SK-N-SH treated with all-trans-retinoic acid at 6 μM for 48 hours (cell line): ENCODE results near the gene PLCB4.

Experiments used
- ATAC-seq: fragments of 200-7000 bp; cut with Tn5 transposase; 3 replicates; pipeline ENCODE4 v1.9.1; 2020; ENCODE audit warnings: mild to moderate bottlenecking, moderate library complexity
- ARNTL ChIP-seq: fragments of 450-650 bp; formaldehyde crosslinking; IDR thresholded peaks from 2 replicates; pipeline ENCODE4 v1.5.0; 2020; ENCODE audit warnings: low read depth, mild to moderate bottlenecking, moderate library complexity, borderline replicate concordance
- BACH2 ChIP-seq: fragments of 250-450 bp; sonication (Bioruptor Pico); IDR thresholded peaks from 2 replicates; pipeline ENCODE4 v1.9.0; 2021; ENCODE audit warnings: mild to moderate bottlenecking, borderline replicate concordance
- CSDC2 ChIP-seq: fragments of 250-450 bp; sonication (Bioruptor Pico); IDR thresholded peaks from 2 replicates; pipeline ENCODE4 v1.5.0; 2020; ENCODE audit warnings: mild to moderate bottlenecking, moderate library complexity
- ESRRG ChIP-seq: fragments of 250-450 bp; sonication (Bioruptor Pico); IDR thresholded peaks from 2 replicates; pipeline ENCODE4 v1.6.1; 2021; ENCODE audit warnings: mild to moderate bottlenecking
- ISL1 ChIP-seq: fragments of 250-450 bp; sonication (Bioruptor Pico); IDR thresholded peaks from 2 replicates; pipeline ENCODE4 v2.1.2; 2022; ENCODE audit warnings: mild to moderate bottlenecking, moderate library complexity
- OSR1 ChIP-seq: fragments of 250-450 bp; sonication (Bioruptor Pico); IDR thresholded peaks from 2 replicates; pipeline ENCODE4 v1.8.0; 2022; ENCODE audit warnings: moderate library complexity, mild to moderate bottlenecking, inconsistent platforms
- PPARA ChIP-seq: fragments of 250-450 bp; sonication (Bioruptor Pico); IDR thresholded peaks from 2 replicates; pipeline ENCODE4 v1.5.0; 2020; ENCODE audit warnings: mild to moderate bottlenecking, borderline replicate concordance
- RARB ChIP-seq: fragments of 250-450 bp; sonication (Bioruptor Pico); IDR thresholded peaks from 2 replicates; pipeline ENCODE4 v1.8.0; 2021; ENCODE audit warnings: mild to moderate bottlenecking, moderate library complexity
- TCF4 ChIP-seq: fragments of 250-450 bp; sonication (Bioruptor Pico); IDR thresholded peaks from 2 replicates; pipeline ENCODE4 v1.8.0; 2021; ENCODE audit warnings: mild to moderate bottlenecking, moderate library complexity, borderline replicate concordance
- TOX ChIP-seq: fragments of 250-450 bp; sonication (Bioruptor Pico); IDR thresholded peaks from 2 replicates; pipeline ENCODE4 v1.8.0; 2021; ENCODE audit warnings: mild to moderate bottlenecking, moderate library complexity, borderline replicate concordance
- ZC3H10 ChIP-seq: fragments of 250-450 bp; sonication (Bioruptor Pico); IDR thresholded peaks from 2 replicates; pipeline ENCODE4 v1.5.1; 2021; ENCODE audit warnings: mild to moderate bottlenecking, moderate library complexity
- ZFP3 ChIP-seq: fragments of 250-450 bp; sonication (Bioruptor Pico); IDR thresholded peaks from 2 replicates; pipeline ENCODE4 v1.5.0; 2020; ENCODE audit warnings: mild to moderate bottlenecking, moderate library complexity
- ZNF565 ChIP-seq: fragments of 450-650 bp; formaldehyde crosslinking; conservative IDR thresholded peaks from 2 replicates; pipeline ENCODE4 v1.5.0; 2020; ENCODE audit warnings: low read depth, mild to moderate bottlenecking, moderate library complexity
- ZNF70 ChIP-seq: fragments of 450-650 bp; formaldehyde crosslinking; IDR thresholded peaks from 2 replicates; pipeline ENCODE4 v1.5.0; 2020; ENCODE audit warnings: mild to moderate bottlenecking, moderate library complexity
- ZNF8 ChIP-seq: fragments of 450-650 bp; formaldehyde crosslinking; IDR thresholded peaks from 2 replicates; pipeline ENCODE4 v1.5.0; 2020; ENCODE audit warnings: mild to moderate bottlenecking, moderate library complexity
- TF ChIP-seq, protein P1 (sequence below): fragments of 250-450 bp; sonication (Bioruptor Pico); IDR thresholded peaks from 2 replicates; pipeline ENCODE4 v1.8.0; 2021; ENCODE audit warnings: low read depth, mild to moderate bottlenecking, moderate library complexity, borderline replicate concordance
- TF ChIP-seq, protein P2 (sequence below): fragments of 250-450 bp; sonication (Bioruptor Pico); IDR thresholded peaks from 2 replicates; pipeline ENCODE4 v1.5.1; 2020; ENCODE audit warnings: low read depth, mild to moderate bottlenecking, moderate library complexity
- TF ChIP-seq, protein P3 (sequence below): fragments of 250-450 bp; sonication (Bioruptor Pico); IDR thresholded peaks from 2 replicates; pipeline ENCODE4 v1.5.0; 2020; ENCODE audit warnings: mild to moderate bottlenecking, moderate library complexity
- TF ChIP-seq, protein P4 (sequence below): fragments of 250-450 bp; sonication (Bioruptor Pico); IDR thresholded peaks from 2 replicates; pipeline ENCODE4 v1.5.1; 2021; ENCODE audit warnings: mild to moderate bottlenecking, moderate library complexity

PLCB4 gene

DNA sequence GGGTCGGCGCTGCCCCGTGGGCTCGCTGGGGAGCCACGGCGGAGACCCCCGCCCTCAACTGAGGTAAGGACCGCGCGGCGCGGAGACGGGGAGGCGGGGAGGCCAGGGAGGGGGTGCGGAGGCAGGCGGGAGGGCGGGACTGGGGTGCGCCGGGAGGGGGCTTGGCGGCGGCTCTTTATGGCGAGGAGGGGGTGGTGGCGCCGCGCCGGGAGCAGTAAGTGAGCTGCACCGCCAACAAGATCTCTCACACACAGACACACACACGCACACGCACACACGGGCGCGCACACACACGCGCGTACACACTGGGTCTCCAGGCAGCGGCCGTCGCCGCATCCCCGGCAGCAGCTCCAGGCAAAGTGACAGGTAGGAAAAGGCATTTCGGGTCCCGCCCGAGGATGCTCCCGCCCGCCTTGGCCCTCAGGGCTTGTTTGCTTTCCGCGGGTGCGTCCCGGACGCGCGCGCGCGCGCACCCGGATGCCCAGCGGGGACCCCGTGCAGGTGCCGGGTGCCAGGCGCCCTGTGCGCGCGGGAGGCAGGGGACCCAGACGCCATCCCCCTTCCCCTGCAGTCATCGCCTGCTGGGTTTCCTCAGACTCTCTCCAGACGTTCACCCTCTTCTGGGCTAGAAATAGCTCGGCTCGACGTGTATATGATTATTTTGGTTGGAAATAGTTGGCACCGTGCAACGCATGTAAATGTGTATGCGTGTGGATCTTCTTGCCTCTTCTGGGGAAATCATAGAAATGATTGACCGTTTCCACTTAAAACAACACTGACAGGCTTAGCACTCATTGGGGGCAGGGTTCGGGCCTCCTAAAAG lies at the start of gene PLCB4:
PLCB4 (plus strand) TSS at position 247 of the 823 bp plus-strand sequence. CDS start 238,728 bp downstream, outside the sequence.
- ATAC-seq = peak; percentile 15
- no peak for TF ChIP-seq PPARA (CRISPR knock-in tag)
- no peak for TF ChIP-seq ZC3H10 (CRISPR knock-in tag)
- TF ChIP-seq, protein P1, sequence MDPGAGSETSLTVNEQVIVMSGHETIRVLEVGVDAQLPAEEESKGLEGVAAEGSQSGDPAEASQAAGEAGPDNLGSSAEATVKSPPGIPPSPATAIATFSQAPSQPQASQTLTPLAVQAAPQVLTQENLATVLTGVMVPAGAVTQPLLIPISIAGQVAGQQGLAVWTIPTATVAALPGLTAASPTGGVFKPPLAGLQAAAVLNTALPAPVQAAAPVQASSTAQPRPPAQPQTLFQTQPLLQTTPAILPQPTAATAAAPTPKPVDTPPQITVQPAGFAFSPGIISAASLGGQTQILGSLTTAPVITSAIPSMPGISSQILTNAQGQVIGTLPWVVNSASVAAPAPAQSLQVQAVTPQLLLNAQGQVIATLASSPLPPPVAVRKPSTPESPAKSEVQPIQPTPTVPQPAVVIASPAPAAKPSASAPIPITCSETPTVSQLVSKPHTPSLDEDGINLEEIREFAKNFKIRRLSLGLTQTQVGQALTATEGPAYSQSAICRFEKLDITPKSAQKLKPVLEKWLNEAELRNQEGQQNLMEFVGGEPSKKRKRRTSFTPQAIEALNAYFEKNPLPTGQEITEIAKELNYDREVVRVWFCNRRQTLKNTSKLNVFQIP (CRISPR knock-in tag) = no peak
- TF ChIP-seq, protein P2, sequence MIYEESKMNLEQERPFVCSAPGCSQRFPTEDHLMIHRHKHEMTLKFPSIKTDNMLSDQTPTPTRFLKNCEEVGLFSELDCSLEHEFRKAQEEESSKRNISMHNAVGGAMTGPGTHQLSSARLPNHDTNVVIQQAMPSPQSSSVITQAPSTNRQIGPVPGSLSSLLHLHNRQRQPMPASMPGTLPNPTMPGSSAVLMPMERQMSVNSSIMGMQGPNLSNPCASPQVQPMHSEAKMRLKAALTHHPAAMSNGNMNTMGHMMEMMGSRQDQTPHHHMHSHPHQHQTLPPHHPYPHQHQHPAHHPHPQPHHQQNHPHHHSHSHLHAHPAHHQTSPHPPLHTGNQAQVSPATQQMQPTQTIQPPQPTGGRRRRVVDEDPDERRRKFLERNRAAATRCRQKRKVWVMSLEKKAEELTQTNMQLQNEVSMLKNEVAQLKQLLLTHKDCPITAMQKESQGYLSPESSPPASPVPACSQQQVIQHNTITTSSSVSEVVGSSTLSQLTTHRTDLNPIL (CRISPR knock-in tag) = no peak
- TF ChIP-seq, protein P3, sequence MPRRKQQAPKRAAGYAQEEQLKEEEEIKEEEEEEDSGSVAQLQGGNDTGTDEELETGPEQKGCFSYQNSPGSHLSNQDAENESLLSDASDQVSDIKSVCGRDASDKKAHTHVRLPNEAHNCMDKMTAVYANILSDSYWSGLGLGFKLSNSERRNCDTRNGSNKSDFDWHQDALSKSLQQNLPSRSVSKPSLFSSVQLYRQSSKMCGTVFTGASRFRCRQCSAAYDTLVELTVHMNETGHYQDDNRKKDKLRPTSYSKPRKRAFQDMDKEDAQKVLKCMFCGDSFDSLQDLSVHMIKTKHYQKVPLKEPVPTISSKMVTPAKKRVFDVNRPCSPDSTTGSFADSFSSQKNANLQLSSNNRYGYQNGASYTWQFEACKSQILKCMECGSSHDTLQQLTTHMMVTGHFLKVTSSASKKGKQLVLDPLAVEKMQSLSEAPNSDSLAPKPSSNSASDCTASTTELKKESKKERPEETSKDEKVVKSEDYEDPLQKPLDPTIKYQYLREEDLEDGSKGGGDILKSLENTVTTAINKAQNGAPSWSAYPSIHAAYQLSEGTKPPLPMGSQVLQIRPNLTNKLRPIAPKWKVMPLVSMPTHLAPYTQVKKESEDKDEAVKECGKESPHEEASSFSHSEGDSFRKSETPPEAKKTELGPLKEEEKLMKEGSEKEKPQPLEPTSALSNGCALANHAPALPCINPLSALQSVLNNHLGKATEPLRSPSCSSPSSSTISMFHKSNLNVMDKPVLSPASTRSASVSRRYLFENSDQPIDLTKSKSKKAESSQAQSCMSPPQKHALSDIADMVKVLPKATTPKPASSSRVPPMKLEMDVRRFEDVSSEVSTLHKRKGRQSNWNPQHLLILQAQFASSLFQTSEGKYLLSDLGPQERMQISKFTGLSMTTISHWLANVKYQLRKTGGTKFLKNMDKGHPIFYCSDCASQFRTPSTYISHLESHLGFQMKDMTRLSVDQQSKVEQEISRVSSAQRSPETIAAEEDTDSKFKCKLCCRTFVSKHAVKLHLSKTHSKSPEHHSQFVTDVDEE = peak; percentile 66; the same call in 1 of the 2 replicates
- no peak for TF ChIP-seq ZNF8 (CRISPR knock-in tag)
- TF ChIP-seq OSR1 (CRISPR knock-in tag) = no peak
- TF ChIP-seq RARB (CRISPR knock-in tag) = no peak
- no peak for TF ChIP-seq ZNF565 (CRISPR knock-in tag)
- TF ChIP-seq ISL1 = no peak
- TF ChIP-seq ZFP3 (CRISPR knock-in tag) = 0 out of 2 replicates have a peak, but pooled peaks have one; percentile 31
- TF ChIP-seq ESRRG (CRISPR knock-in tag) = no peak
- TF ChIP-seq BACH2 (CRISPR knock-in tag) = no peak
- no peak for TF ChIP-seq TCF4 (CRISPR knock-in tag)
- TF ChIP-seq, protein P4, sequence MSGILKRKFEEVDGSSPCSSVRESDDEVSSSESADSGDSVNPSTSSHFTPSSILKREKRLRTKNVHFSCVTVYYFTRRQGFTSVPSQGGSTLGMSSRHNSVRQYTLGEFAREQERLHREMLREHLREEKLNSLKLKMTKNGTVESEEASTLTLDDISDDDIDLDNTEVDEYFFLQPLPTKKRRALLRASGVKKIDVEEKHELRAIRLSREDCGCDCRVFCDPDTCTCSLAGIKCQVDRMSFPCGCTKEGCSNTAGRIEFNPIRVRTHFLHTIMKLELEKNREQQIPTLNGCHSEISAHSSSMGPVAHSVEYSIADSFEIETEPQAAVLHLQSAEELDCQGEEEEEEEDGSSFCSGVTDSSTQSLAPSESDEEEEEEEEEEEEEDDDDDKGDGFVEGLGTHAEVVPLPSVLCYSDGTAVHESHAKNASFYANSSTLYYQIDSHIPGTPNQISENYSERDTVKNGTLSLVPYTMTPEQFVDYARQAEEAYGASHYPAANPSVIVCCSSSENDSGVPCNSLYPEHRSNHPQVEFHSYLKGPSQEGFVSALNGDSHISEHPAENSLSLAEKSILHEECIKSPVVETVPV = no peak
- no peak for TF ChIP-seq ARNTL

DNA sequence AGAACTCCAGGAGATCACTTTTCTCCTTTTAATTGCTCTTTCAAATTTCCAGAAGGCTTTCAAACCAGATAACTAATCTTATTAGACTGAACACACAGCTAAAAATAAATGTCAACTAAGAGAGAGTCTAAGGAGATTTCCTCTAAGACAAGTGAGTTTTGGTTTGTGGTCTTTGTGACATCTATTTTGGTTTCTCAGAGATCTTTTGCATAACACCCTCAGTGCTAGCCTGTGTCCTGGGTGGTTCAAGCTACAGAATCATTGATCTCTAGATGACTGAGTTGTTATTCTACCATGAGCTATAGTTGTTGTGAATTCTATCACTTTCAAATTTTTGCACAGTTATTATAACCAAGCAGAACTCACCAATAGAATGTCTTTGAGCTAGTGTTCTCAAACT lies 49.1 kb upstream of the PLCB4 start:
- TF ChIP-seq RARB (CRISPR knock-in tag) (no peak), CSDC2 (CRISPR knock-in tag) (no peak), ZC3H10 (CRISPR knock-in tag) (no peak), TCF4 (CRISPR knock-in tag) (no peak), BACH2 (CRISPR knock-in tag) (no peak), ARNTL (no peak)
- TF ChIP-seq, protein P1 (CRISPR knock-in tag) = no peak
- ATAC-seq = no peak; the same call in 2 of the 3 replicates

DNA sequence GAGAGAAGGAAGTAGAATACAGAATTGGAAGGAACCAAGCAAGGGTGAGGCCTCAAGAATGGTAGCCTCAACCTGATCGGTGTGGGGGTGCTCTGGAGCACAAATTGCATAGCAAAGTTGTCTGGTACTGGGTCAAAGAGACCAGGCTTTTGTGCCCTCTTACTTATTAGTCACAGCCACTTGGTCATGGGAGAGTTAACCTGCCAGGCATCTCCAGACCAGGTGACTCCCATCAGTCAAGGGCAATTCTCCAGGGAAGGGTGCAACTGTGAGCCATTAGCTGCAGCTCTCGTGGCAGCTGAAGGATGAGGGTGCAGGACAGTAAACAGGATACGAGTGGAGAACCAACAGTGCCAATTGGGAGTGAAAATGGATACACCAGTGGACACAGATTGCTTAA lies 47.7 kb upstream of the PLCB4 start:
- ATAC-seq = no peak
- TF ChIP-seq BACH2 (CRISPR knock-in tag) (no peak), ARNTL (no peak), ESRRG (CRISPR knock-in tag) (no peak), OSR1 (CRISPR knock-in tag) (no peak), ZNF8 (CRISPR knock-in tag) (no peak), ZNF70 (CRISPR knock-in tag) (no peak), ZFP3 (CRISPR knock-in tag) (no peak), TOX (CRISPR knock-in tag) (no peak), RARB (CRISPR knock-in tag) (no peak), ISL1 (no peak), TCF4 (CRISPR knock-in tag) (no peak), ZC3H10 (CRISPR knock-in tag) (no peak)
- TF ChIP-seq, protein P4 = no peak
- TF ChIP-seq, protein P1 (CRISPR knock-in tag) = no peak
- TF ChIP-seq, protein P2 (CRISPR knock-in tag) = no peak
